Activated CD8-positive, alpha-beta T cell treated with anti-CD3 and anti-CD28 coated beads for 36 hours (primary cell): Measurements from ENCODE around the gene GPR32. TPM values are rescaled to one million over a fixed set of nuclear protein-coding genes. Genes with fewer than 3 reads are reported as not detected.

Experiments used
- ATAC-seq: fragments of 200-7000 bp; cut with Tn5 transposase; one replicate; pipeline ENCODE4 v1.10.0; 2021; ENCODE audit warnings: mild to moderate bottlenecking, moderate library complexity
- CTCF ChIA-PET: fragments of 350-600 bp; sonication (Branson Sonifier 250); formaldehyde crosslinking; loops from one replicate; lab custom pipeline; 2021; ENCODE audit warnings: antibody characterized with exemption; lab: Charles Lee
- POLR2A ChIA-PET: fragments of 350-600 bp; sonication (Branson Sonifier 250); formaldehyde crosslinking; loops from one replicate; lab custom pipeline; 2021; ENCODE audit warnings: antibody characterized with exemption; lab: Charles Lee
- DNase-seq: peaks from one replicate; pipeline ENCODE4 v3.0.0-alpha.2; 2020
- H3K27ac Mint-ChIP-seq: one replicate; pipeline ENCODE4 v1.8.0; 2021; ENCODE audit warnings: mild to moderate bottlenecking, mixed read lengths
- H3K27me3 Mint-ChIP-seq: one replicate; pipeline ENCODE4 v1.8.0; 2021; ENCODE audit warnings: mixed read lengths
- H3K36me3 Mint-ChIP-seq: one replicate; pipeline ENCODE4 v1.8.0; 2021; ENCODE audit warnings: low read depth, mixed read lengths
- H3K4me1 Mint-ChIP-seq: one replicate; pipeline ENCODE4 v1.8.0; 2021; ENCODE audit warnings: low read depth, mixed read lengths
- H3K4me3 Mint-ChIP-seq: one replicate; pipeline ENCODE4 v1.8.0; 2021; ENCODE audit warnings: mild to moderate bottlenecking, moderate library complexity, mixed read lengths
- H3K9me3 Mint-ChIP-seq: one replicate; pipeline ENCODE4 v1.8.0; 2021; ENCODE audit warnings: mixed read lengths
- intact Hi-C: fragments of 100-400 bp; cut with micrococcal nuclease; formaldehyde crosslinking; loops from one replicate; pipeline ENCODE4 v1.10.0; 2022
- total RNA-seq, 2 experiments: library from RNA; stranded (reverse); gene quantifications; one replicate each; pipeline ENCODE4 v1.2.3, GENCODE V29; 2021
- TF ChIP-seq, protein P1 (sequence below): fragments of 200-600 bp; IDR thresholded peaks from one replicate; pipeline ENCODE4 v1.8.0; 2022; ENCODE audit warnings: antibody characterized with exemption, mild to moderate bottlenecking

Gene GPR32
- total RNA-seq, 2 experiments from 2014 or later = not detected

DNA sequence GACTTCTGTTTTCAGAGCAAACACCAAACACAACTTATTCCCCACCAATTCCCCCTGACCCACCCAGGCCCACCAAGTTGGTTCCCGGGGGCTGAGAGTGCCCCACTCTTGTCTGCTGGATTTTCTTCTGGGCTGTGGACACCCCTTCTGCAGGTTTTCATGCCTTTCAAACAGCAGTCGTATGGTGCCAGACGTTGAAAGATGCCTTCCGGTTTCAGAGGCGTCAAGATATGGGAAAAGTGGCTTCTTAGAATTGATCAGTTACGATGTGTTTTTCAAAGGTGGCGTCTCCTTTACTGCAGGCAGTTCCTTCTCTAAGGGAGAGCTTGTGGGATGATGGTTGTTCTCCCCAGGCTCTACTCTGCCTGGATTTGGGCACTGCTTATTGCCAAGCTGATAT, 34.4 kb upstream of the GPR32 start:
- H3K4me3 Mint-ChIP-seq = no peak overlapping the region
- ATAC-seq = no peak
- POLR2A ChIA-PET = no interaction called here
- H3K27ac Mint-ChIP-seq = no peak overlapping the region
- DNase-seq = no peak
- TF ChIP-seq, protein P1, sequence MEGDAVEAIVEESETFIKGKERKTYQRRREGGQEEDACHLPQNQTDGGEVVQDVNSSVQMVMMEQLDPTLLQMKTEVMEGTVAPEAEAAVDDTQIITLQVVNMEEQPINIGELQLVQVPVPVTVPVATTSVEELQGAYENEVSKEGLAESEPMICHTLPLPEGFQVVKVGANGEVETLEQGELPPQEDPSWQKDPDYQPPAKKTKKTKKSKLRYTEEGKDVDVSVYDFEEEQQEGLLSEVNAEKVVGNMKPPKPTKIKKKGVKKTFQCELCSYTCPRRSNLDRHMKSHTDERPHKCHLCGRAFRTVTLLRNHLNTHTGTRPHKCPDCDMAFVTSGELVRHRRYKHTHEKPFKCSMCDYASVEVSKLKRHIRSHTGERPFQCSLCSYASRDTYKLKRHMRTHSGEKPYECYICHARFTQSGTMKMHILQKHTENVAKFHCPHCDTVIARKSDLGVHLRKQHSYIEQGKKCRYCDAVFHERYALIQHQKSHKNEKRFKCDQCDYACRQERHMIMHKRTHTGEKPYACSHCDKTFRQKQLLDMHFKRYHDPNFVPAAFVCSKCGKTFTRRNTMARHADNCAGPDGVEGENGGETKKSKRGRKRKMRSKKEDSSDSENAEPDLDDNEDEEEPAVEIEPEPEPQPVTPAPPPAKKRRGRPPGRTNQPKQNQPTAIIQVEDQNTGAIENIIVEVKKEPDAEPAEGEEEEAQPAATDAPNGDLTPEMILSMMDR = no peak
- H3K9me3 Mint-ChIP-seq = no peaks in the 10 kb centered on the region
- intact Hi-C loops = no loop called here
- CTCF ChIA-PET = interaction anchor here (0.8 to 1.1 kb wide), 2 partner anchors 11 to 180 kb away, joined by 3 to 5 read pairs; no protein-coding TSS in a partner anchor
- no peaks in the 10 kb centered on the region for H3K4me1 Mint-ChIP-seq
- H3K36me3 Mint-ChIP-seq = no peaks in the 10 kb centered on the region
- peaks cover 23% of the 10 kb centered on the region for H3K27me3 Mint-ChIP-seq

DNA sequence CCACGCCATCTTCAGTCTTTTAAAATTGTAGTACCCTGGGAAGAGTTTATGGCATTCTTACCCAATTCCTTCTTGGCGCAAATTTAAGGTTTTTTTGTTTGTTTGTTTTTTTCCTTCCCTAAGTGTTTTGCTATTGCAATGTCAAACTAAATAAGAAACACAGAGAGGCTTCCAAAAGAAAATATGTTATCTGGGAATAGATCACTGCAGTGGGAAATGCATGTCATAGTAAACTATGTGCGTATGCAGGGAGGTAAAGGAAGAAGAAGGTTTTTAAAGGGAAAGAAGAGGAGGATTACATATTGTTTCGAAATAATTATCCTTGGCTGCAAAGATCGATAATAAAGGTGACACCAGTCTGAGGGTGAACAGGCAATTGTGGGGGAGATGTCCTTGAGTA, 33.9 kb upstream of the GPR32 start:
- H3K36me3 Mint-ChIP-seq = no peaks in the 10 kb centered on the region
- intact Hi-C loops = no loop called here
- CTCF ChIA-PET = no interaction called here

DNA sequence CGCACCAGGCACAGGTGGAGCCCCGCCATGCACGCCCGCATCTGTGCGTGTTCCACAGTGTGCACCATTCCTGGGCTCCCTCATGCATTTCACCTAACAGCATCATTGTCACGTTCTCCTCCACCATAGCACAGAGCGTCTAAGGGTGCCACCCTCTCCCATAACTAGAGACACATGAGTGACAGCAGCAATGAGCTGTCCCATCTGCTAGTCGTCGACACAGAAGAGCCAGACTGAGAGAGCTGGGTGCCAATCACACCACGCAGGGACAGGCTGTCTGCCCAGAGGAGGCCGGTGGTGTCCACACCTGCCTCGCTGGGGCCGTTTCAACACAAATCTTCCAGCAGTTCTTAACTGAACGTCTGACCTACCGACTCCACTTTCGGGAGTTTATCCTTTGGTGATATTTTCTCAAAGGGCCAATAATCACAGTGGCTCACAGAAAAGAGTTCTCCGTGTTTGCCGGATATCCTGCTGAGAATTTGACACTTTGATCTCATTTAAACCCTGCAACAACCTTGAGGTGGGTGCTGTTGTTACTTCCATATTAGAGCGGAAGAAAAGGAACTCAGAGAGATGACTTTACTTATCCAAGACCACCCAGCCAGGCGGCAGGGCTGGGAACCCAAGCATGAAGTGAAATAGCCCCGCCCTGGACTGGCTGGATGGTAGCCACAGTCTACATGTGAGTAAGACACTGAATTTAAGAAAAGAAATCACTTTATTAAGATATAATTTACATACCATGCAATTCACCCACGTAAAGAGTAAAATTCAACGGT, 30.9 kb upstream of the GPR32 start:
- TF ChIP-seq, protein P1 = no peak
- ATAC-seq (no peak), DNase-seq (no peak)
- H3K27ac Mint-ChIP-seq = no peak overlapping the region
- CTCF ChIA-PET = no interaction called here
- H3K4me3 Mint-ChIP-seq = no peak overlapping the region
- POLR2A ChIA-PET = no interaction called here
- H3K27me3 Mint-ChIP-seq = peaks cover 21% of the 10 kb centered on the region
- H3K36me3 Mint-ChIP-seq = no peaks in the 10 kb centered on the region
- intact Hi-C loops = no loop called here
- no peaks in the 10 kb centered on the region for H3K4me1 Mint-ChIP-seq
- H3K9me3 Mint-ChIP-seq = no peaks in the 10 kb centered on the region

More for the DNA sequence above, 33.9 kb upstream of the GPR32 start:
- no peak overlapping the region for H3K4me3 Mint-ChIP-seq
- POLR2A ChIA-PET = no interaction called here
- TF ChIP-seq, protein P1 = no peak
- DNase-seq = no peak
- H3K4me1 Mint-ChIP-seq = no peaks in the 10 kb centered on the region
- H3K27ac Mint-ChIP-seq = no peak overlapping the region
- peaks cover 21% of the 10 kb centered on the region for H3K27me3 Mint-ChIP-seq
- no peak for ATAC-seq
- no peaks in the 10 kb centered on the region for H3K9me3 Mint-ChIP-seq

DNA sequence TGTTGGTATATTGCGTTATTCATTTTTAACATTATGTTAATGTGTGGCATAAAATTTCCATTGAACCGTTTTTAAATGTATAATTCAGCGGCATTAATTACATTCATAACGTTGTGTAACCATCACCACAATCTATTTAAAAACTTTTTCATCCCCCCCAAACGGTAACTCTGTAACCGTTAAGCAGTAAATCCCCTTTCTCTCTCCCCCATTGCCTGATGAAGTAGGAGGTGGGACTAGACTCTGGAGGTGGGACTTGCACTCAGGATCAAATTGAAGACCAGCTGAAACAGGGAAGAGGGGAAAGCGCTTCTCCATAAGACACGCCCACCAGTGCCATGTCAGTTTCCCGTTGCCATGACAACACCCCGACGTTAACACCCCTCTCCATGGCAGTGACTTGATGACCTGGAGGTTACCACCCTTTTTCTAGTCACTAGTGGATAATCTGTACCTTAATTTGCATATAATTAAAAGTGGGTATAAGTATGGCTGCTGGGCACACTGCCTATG, 30.3 kb upstream of the GPR32 start:
- no peak for DNase-seq
- ChIA-PET CTCF (no interaction called here), POLR2A (no interaction called here)
- intact Hi-C loops = no loop called here
- H3K9me3 Mint-ChIP-seq = no peaks in the 10 kb centered on the region
- H3K27me3 Mint-ChIP-seq = peaks cover 24% of the 10 kb centered on the region
- ATAC-seq = no peak
- H3K27ac Mint-ChIP-seq = no peak overlapping the region
- no peaks in the 10 kb centered on the region for H3K36me3 Mint-ChIP-seq
- H3K4me1 Mint-ChIP-seq = no peaks in the 10 kb centered on the region
- TF ChIP-seq, protein P1 = no peak
- no peak overlapping the region for H3K4me3 Mint-ChIP-seq

DNA sequence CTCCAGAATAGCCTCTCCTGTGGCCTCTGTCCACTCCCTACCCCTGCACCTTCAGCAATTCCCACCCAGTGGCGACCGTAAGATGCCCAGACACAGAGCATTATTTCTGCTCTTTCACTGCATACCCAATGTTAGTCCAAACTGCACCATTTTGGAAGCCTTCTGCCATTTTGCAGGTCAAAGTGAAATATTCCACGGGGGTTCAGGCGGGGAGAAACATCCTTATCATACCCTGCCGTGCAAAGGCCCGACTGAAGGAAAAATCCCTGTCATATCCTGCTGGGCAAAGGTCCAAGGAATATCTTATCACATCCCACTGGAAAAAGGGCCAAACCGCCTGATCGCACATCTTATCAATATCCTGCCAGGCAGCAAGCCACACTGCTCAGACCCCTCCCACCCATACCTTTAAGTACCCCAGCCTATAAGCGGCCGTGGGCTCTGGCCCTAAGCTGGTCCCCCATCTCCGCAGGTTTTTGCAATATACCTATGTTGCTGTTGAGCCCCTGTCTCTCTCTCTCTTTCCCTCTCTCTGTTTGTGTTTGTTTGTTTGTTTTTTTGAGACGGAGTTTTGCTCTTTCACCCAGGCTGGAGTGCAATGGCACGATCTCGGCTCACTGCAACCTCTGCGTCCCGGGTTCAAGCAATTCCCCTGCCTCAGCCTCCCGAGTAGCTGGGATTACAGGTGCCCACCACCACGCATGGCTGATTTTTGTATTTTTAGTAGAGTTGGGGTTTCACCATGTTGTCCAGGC, 28.9 kb upstream of the GPR32 start:
- peaks cover 22% of the 10 kb centered on the region for H3K27me3 Mint-ChIP-seq
- H3K4me3 Mint-ChIP-seq = no peak overlapping the region
- no peaks in the 10 kb centered on the region for H3K9me3 Mint-ChIP-seq
- no peaks in the 10 kb centered on the region for H3K36me3 Mint-ChIP-seq
- ATAC-seq (no peak), DNase-seq (no peak)
- ChIA-PET CTCF (no interaction called here), POLR2A (no interaction called here)
- H3K4me1 Mint-ChIP-seq = no peaks in the 10 kb centered on the region
- intact Hi-C loops = no loop called here
- TF ChIP-seq, protein P1 = no peak
- H3K27ac Mint-ChIP-seq = no peak overlapping the region
